ENCODE measurements around the gene MPIG6B.

GRCh38 chr6:31692886-31693285, 30.3 kb upstream of the MPIG6B start:
- no peak for TF ChIP-seq CTCF (conservative IDR thresholded peaks at IDR 0.05 in 1 of 2, IDR thresholded peaks at IDR 0.05 in 1 of 2; ENCODE audit: low read depth in 1 of 2, low read length in 2 of 2)
- no peak for TF ChIP-seq EZH2 (IDR thresholded peaks at IDR 0.05; ENCODE audit: low read length, missing control alignments)
